Activated naive CD4-positive, alpha-beta T cell (primary cell): ENCODE results near the gene ZNF700.
"Not testable (repeated sequence)": the region's sequence is repeated elsewhere in the genome, so short reads cannot be mapped to it uniquely, and the experiment has no call there.

Experiments used
- DNase-seq, 4 experiments: peaks; one replicate each; lab custom pipeline; 2025; lab: John Stamatoyannopoulos, UW

Gene ZNF700

GRCh38 chr19:11941361-11941887, 16.5 kb downstream of the ZNF700 start:
- not testable (repeated sequence) for DNase-seq

- no peak for DNase-seq
Measured at GRCh38 chr19:11942008-11942842, 17.3 kb downstream of the ZNF700 start.

GRCh38 chr19:11942843-11943108, 17.9 kb downstream of the ZNF700 start:
- no peak for DNase-seq

- DNase-seq, result no peak
Measured at GRCh38 chr19:11944656-11945055, 19.7 kb downstream of the ZNF700 start.

- no peak for DNase-seq
Measured at GRCh38 chr19:11948646-11949045, 23.7 kb downstream of the ZNF700 start.

DNA sequence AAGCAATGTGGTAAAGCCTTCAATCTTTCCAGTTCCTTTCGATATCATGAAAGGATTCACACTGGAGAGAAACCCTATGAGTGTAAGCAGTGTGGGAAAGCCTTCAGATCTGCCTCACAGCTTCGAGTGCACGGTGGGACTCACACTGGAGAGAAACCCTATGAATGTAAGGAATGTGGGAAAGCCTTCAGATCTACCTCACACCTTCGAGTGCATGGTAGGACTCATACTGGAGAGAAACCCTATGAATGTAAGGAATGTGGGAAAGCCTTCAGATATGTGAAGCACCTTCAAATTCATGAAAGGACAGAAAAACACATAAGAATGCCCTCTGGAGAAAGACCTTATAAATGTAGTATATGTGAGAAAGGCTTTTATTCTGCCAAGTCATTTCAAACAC, 24.3 kb downstream of the ZNF700 start:
- no peak for DNase-seq

DNA sequence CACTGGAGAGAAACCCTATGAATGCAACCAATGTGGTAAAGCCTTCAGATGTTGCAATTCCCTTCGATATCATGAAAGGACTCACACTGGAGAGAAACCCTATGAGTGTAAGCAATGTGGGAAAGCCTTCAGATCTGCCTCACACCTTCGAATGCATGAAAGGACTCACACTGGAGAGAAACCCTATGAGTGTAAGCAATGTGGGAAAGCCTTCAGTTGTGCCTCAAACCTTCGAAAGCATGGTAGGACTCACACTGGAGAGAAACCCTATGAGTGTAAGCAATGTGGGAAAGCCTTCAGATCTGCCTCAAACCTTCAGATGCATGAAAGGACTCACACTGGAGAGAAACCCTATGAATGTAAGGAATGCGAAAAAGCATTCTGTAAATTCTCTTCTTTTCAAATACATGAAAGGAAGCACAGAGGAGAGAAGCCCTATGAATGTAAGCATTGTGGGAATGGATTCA, 24.7 kb downstream of the ZNF700 start:
- not testable (repeated sequence) for DNase-seq

- DNase-seq, result no peak
Measured at GRCh38 chr19:11950312-11950711, 25.4 kb downstream of the ZNF700 start.

- DNase-seq, result peak; percentile 38 to 62 (median 52)
Measured at GRCh38 chr19:11963566-11964355, 38.9 kb downstream of the ZNF700 start.

GRCh38 chr19:11964496-11964857, 39.6 kb downstream of the ZNF700 start:
- DNase-seq, result no peak

- DNase-seq, result peak; percentile 43 to 84 (median 64)
Measured at GRCh38 chr19:11964858-11965645, 40.1 kb downstream of the ZNF700 start, which contains the start of gene ZNF763. TSS of gene ZNF763 (plus strand) at chr19:11965040. CDS start at chr19:11965209, 169 bp downstream.

DNA sequence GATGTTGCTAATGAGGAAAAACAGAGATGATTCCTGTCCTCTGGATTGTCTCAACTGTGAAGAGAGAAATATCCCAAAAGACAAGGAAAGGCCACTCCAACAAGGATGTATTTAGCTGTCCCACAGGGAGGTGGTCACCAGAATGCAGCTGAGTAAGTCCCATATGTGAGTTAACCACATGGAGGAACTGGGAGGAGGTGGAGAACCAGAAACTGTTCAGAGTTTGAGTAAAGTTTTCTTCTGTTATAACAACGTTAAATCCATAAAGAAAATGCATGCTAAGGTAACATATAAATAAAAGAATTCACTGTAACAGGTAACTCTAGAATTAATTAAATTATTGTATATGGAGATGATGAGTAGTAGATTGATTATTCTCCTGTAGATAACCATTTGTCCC, 45.3 kb downstream of the ZNF700 start:
- no peak for DNase-seq

- no peak for DNase-seq
Measured at GRCh38 chr19:11971041-11971440, 46.1 kb downstream of the ZNF700 start.

GRCh38 chr19:11973019-11973810, 48.3 kb downstream of the ZNF700 start:
- DNase-seq, result no peak

GRCh38 chr19:11978492-11979100, 53.7 kb downstream of the ZNF700 start:
- DNase-seq, result no peak

- no peak for DNase-seq
Measured at GRCh38 chr19:11979527-11979926, 54.6 kb downstream of the ZNF700 start.

DNA sequence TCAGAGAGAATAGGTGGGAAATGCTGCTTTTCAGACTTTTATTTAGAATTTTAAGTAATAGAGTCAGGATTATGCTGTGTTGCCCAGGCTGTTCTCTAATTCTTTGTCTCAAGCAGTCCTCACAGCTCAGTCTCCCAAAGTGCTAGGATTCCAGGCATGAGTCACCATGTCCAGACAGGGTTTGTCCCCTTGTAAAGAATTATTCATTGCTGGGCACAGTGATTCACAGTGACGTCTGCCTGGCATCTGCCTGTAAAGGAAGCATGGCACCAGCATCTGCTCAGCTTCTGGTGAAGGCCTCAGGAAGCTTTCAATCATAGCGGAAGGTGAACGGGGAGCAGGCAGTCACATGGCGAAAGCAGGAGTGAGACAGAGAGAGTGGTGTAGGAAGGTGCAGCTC, 57.6 kb downstream of the ZNF700 start:
- DNase-seq, result no peak

- no peak for DNase-seq
Measured at GRCh38 chr19:11984986-11985385, 60.1 kb downstream of the ZNF700 start.

- DNase-seq, result no peak
Measured at GRCh38 chr19:11986754-11987153, 61.8 kb downstream of the ZNF700 start.

- DNase-seq, result peak; percentile 64 to 86 (median 80)
Measured at GRCh38 chr19:11987405-11988281, 62.7 kb downstream of the ZNF700 start.
